Vagina (tissue), 2 donors: ENCODE measurements around the gene RAP2B.

Experiments used
- CTCF ChIP-seq, 3 experiments: fragments of 450-650 bp in 2 of 3; fragments of 200-600 bp in 1 of 3; sonication (generic) in 1 of 3; IDR thresholded peaks; one replicate each; pipeline ENCODE4 v1.5.1; 2017 to 2019; ENCODE audit warnings: antibody characterized with exemption in 3 of 3, mild to moderate bottlenecking in 2 of 3, moderate library complexity in 2 of 3
- POLR2AphosphoS5 ChIP-seq, 2 donors: sonication (generic); formaldehyde crosslinking; IDR thresholded peaks; one replicate each; pipeline ENCODE4 v1.9.0; 2017; ENCODE audit warnings: antibody characterized with exemption in 2 of 2, mild to moderate bottlenecking in 2 of 2, low read depth in 1 of 2; ENCODE audit not compliant: insufficient read depth in 1 of 2

DNA sequence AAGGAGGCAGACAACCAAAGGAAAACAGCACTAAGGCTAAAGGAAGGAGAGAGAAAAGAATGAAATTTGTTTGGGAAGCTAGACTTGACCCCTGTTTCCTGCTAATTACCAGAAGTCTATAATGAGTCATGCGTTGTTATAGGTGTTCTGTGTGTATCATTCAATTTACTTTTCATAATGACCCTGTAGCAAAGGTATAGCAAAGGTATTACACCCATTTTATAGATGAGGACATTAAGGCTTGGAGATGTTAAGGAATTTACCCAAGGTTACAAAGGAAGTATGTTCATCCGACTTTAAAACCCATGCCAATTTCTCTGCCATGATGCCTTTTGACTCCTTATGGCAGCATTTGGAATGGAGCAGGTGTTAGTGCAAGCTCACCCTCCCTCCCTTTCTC is 54.9 kb downstream of the RAP2B start:
- TF ChIP-seq CTCF (IDR thresholded peaks at IDR 0.05): no peak
- TF ChIP-seq POLR2AphosphoS5 (IDR thresholded peaks at IDR 0.05; ENCODE audit: insufficient read depth in 1 of 2, low read depth in 1 of 2): no peak
